GM12892 (cell line): ENCODE results near the gene C1QTNF12.

Experiments used
- DNase-seq: peaks from one replicate; pipeline ENCODE4 v3.0.0; 2011; ENCODE audit not compliant: insufficient read length
- FAIRE-seq: peaks from 2 replicates; lab custom pipeline; 2011; peaks lifted over from hg19 to GRCh38; lab: Jason Lieb, UNC
- POLR2A ChIP-seq: IDR thresholded peaks from 2 replicates; pipeline ENCODE4 v1.6.1; 2011; ENCODE audit warnings: low read depth, low read length, control low read depth
- POLR2AphosphoS5 ChIP-seq: IDR thresholded peaks from 2 replicates; pipeline ENCODE4 v1.6.1; 2011; ENCODE audit warnings: low read depth, low read length, control low read depth
- TAF1 ChIP-seq: IDR thresholded peaks from 2 replicates; pipeline ENCODE4 v1.6.1; 2011; ENCODE audit warnings: low read depth, mild to moderate bottlenecking, control low read depth, low read length, borderline replicate concordance

The C1QTNF12 gene

DNA sequence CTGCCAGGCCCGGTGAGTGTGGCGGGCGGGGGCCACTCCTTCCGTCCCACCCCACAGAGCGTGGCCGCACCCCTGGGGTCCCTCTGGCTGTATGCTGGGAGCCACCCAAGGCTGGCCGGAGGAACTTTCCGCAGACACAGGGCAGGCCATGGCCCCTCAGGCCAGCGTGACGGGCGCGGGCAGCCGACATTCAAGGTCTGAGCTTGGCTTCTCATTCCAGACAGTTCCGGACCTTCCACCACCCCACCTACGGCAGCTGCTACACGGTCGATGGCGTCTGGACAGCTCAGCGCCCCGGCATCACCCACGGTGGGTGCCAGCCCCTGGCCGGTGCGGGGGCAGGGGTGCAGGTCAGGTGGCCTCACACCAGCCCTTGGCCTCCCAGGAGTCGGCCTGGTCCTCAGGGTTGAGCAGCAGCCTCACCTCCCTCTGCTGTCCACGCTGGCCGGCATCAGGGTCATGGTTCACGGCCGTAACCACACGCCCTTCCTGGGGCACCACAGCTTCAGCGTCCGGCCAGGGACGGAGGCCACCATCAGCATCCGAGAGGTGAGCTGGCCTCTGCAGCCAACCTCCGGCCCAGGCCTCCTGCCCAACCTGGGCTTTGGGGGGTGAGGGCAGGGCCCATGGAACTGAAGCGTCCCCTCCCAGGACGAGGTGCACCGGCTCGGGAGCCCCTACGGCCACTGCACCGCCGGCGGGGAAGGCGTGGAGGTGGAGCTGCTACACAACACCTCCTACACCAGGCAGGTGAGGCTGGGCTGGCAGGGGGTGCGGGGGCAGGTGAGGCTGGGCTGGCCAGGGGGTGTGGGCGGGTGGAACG is 41.0 kb upstream of the C1QTNF12 start:
- no peak for FAIRE-seq
- no peak for DNase-seq
- TF ChIP-seq POLR2AphosphoS5, result no peak
- no peak for TF ChIP-seq POLR2A
- TF ChIP-seq TAF1, result no peak

DNA sequence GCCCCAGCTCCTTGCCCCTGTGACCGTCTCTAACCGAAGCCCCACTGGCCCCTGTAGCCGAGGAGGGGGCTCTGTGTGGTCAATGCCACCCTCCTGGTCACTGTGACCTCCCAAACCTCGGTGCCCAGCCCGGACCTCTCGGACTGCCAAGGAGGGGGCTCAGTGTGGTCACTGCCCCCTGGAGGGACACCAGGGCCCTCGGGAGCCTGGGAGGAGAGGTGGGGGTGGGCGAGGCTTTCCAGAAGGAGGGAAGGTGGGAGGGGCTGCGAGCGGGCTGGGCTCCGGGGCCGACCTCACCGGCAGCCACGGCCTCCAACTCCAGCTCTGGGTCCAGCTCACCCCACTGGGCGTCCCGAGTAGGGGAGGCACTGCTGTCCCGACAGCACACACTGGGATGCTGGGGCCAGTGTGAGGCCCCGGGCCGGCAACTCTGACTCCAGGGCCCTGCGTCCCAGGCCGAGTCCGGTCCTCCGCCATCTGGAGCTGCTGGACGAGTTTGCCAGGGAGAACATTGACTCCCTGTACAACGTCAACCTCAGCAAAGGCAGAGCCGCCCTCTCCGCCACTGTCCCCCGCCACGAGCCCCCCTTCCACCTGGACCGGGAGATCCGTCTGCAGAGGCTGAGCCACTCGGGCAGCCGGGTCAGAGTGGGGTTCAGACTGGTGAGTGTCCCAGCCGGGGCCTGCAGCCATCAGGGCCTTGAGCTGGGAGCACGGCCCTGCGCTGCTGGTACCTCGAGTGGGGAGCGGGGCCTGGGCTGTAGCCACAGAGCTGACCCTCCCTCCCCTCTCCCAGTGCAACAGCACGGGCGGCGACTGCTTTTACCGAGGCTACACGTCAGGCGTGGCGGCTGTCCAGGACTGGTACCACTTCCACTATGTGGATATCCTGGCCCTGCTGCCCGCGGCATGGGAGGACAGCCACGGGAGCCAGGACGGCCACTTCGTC is 40.1 kb upstream of the C1QTNF12 start:
- DNase-seq (no peak), FAIRE-seq (no peak)
- TF ChIP-seq POLR2AphosphoS5 (no peak), TAF1 (no peak), POLR2A (no peak)

DNA sequence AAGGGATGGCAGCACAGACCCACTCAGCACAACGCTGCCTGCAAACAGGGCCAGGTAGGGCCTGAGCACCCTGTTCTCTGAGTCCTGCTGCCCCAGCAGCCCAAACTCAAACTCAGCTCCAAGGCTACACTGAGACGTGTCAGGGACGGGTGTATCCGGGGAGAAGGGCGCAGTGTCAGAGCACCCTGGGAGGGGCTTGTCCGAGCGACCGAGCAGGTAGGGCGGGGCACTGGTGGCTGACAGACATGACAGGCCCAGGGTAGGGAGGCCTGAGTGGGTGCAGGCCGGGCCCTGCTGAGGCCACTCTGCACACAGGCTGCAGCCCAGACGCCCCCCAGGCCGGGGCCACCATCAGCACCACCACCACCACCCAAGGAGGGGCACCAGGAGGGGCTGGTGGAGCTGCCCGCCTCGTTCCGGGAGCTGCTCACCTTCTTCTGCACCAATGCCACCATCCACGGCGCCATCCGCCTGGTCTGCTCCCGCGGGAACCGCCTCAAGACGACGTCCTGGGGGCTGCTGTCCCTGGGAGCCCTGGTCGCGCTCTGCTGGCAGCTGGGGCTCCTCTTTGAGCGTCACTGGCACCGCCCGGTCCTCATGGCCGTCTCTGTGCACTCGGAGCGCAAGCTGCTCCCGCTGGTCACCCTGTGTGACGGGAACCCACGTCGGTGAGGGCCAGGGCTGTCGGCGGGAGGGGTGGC is 39.2 kb upstream of the C1QTNF12 start:
- TF ChIP-seq POLR2AphosphoS5 (no peak), POLR2A (no peak), TAF1 (no peak)
- DNase-seq (no peak), FAIRE-seq (no peak)

DNA sequence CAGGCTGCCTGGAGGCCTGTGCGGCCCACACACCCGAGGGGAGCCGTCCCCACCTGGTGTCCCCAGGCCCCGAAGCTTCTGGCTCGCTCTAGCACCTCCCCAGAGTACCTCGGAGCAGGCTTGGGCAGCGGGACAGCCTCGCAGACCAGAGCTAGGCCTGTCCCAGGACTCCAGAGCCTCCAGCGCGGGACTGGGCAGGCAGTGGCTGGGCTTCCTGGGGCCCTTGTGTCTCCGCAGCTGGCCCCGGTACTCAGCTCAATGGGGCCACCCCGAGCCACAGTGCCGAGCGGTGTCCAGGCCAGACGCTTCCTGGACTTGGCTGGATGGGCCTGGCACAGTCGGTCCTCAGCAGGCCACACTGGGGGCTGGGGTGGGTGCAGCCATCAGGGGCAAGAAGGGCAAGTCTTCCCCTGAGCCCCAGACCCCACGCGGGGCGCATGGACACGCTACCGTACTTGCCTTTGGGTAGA is 38.6 kb upstream of the C1QTNF12 start:
- no peak for TF ChIP-seq TAF1
- TF ChIP-seq POLR2A, result no peak
- no peak for TF ChIP-seq POLR2AphosphoS5
- FAIRE-seq (no peak), DNase-seq (no peak)

DNA sequence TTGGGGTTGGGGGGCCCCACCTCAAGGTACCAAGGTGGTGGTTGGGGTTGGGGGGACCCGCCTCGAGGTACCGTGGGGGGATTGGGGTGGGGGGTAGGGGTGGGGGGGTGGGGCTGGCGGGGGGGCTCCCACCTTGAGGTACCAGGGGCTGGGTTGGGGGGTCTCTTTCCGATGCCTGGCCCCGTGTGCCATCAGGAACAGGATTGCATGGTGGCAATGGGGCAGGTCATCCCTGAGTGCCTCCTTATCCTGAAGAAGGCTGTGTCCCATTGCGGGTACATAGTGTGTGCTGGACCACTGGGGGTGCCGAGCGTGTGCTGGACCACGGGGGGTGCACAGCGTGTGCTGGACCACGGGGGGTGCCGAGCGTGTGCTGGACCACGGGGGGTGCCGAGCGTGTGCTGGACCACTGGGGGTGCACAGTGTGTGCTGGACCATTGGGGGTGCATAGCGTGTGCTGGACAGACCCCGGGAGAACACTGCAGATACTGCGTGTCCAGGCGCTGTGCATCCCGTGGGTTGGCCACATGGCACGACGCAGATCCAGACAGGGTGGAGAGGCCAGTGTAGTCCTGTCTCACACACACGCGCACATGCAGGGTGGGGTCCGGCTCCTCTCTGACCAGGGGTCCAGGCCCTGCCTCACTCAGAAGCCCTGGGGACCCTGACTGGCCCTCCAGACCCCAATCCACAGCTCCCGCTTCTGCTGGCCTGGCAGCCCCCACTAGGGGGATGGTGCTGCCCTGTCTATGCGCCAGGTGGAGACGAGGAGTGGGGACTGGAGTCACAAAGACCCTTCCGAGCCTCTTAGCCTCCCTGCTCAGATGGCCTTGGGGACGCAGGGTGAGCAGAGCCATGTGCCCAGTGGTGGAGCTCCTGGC is 37.9 kb upstream of the C1QTNF12 start:
- DNase-seq (no peak), FAIRE-seq (no peak)
- TF ChIP-seq POLR2A, result no peak
- TF ChIP-seq POLR2AphosphoS5, result no peak
- TF ChIP-seq TAF1, result no peak

DNA sequence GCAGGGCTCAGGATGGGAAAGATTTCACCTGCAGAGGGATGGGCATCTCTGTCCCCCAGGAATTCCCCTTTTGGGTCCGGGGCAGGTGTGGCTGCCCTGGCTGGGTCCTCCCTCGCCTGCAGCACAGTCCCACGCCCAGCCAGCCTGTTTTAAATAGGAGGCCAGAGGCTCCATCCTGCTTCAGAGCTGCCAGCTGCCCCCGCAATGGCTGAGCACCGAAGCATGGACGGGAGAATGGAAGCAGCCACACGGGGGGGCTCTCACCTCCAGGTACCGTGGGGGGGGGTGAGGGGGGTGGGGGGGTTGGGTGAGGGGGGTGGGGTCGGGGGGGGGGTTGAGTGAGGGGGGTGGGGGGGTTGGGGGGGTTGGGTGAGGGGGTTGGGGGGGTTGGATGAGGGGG is 37.3 kb upstream of the C1QTNF12 start:
- DNase-seq (no peak), FAIRE-seq (no peak)
- no peak for TF ChIP-seq POLR2A
- TF ChIP-seq TAF1, result no peak
- TF ChIP-seq POLR2AphosphoS5, result no peak

DNA sequence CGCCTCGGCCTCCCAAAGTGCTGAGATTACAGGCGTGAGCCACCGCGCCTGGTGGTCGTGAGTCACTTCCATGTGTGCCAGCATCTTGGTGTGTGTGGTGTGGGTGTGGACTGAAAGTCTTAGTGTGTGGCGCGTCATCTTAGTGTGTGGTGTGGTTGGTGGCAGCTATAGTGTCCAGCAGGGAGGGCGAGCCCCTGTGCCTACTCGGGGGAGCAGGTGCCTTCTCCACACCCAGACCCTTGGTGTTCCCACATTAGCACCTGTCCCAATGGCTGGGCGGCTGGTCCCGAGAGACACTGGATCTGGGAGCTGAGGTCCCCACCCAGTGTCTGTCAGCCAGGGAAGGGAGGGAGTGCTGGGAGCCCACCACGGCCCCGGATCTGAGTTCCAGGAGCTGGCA is 36.5 kb upstream of the C1QTNF12 start:
- DNase-seq, result no peak
- TF ChIP-seq POLR2AphosphoS5 (no peak), TAF1 (no peak)
- no peak for FAIRE-seq

DNA sequence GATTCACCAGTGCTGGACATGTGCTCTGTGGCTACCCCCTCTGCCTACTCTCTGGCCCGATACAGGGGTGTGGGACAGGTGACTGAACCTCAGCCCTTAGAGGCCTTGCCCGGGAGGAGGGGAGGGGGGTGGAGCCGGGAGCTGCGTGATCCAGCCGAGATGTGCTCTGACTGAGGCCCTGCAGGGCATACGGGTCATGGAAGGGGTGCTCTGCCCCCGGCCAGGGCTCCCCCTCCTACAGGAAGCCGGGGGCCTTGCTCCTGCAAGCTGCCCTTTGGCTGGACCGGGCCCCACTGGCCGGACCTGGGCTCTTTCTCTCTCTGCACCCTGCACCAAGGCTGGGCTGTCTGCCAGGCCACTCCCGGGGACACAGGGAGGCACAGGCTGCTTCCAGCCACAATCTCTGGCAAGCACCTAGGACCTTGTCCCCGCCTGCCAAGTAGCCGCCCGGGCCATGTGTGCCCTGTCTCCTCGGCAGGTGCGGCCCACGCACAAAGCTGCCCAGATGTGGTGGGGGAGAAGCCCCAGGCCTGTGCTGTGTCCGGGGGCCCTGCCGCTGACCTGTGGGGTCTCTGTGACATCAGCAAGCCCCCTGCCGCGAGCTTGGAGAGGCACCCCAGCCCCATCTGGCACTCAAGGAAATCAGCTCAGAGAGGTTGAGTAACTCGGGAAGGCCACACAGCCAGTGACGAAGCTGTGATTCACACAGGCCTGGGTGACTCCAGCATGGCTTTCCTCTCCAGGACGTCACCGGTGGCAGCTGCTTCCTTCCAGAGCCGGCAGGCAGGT is 35.2 kb upstream of the C1QTNF12 start:
- FAIRE-seq (no peak), DNase-seq (no peak)
- TF ChIP-seq POLR2A (no peak), POLR2AphosphoS5 (no peak), TAF1 (no peak)

DNA sequence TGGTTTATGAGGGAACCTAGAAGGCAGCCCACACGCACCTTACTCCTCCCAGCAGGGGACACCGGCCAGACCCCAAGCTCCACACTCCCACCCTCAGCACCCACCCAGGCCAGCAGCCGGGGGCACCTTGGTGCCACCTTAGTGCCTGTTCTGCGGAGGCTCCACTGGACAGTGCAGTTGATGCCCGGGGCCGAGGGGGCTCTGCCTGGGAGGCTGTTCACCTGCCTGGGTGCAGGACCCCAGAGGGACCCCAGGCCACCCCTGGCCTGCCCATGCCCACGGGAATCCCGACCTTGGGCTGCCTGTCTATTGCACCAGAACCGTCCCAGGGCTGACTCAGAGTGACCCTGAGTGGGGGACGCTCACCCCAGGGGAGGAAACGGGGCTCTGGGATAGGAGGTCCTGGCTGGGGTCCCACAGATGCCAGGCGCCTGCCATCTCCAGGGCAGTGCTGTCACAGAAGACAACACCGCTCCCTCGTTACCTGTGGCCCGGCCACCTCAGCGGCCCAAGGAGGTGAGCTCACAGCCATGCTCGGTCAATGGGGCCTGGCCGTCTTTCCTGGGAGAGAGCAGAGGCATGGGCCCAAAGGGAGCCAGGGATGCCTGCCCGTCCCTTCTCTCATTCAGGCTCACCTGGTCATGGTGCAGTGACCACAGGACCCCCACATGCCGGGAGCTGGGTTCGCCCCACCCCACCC is 34.4 kb upstream of the C1QTNF12 start:
- FAIRE-seq, result no peak
- TF ChIP-seq TAF1 (no peak), POLR2A (no peak), POLR2AphosphoS5 (no peak)
- DNase-seq, result no peak

DNA sequence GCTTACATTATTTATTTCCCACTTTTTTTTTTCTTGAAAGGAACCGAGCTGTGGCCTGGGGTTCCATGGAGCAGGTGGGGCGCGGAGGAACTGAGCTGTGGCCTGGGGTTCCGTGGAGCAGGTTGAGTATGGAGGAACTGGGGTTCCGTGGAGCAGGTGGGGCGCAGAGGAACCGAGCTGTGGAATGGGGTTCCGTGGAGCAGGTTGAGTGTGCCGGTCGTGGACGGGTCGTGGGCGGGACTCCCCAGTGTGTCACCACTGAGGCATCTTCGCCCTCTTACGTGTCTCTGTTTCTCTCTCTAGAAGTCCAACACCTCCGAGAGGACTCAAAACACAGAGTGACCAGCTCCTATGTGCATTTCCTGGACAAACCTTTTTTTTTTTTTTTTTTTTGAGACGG is 32.5 kb upstream of the C1QTNF12 start:
- FAIRE-seq, result no peak
- no peak for DNase-seq
- TF ChIP-seq POLR2A (no peak), POLR2AphosphoS5 (no peak), TAF1 (no peak)
